SK-N-SH treated with all-trans-retinoic acid at 6 μM for 48 hours (cell line): ENCODE data around the gene PPP1R13B.

Experiments used
- ATAC-seq: fragments of 200-7000 bp; cut with Tn5 transposase; 3 replicates; pipeline ENCODE4 v1.9.1; 2020; ENCODE audit warnings: mild to moderate bottlenecking, moderate library complexity
- ARNTL ChIP-seq: fragments of 450-650 bp; formaldehyde crosslinking; IDR thresholded peaks from 2 replicates; pipeline ENCODE4 v1.5.0; 2020; ENCODE audit warnings: low read depth, mild to moderate bottlenecking, moderate library complexity, borderline replicate concordance
- BACH2 ChIP-seq: fragments of 250-450 bp; sonication (Bioruptor Pico); IDR thresholded peaks from 2 replicates; pipeline ENCODE4 v1.9.0; 2021; ENCODE audit warnings: mild to moderate bottlenecking, borderline replicate concordance
- CREB5 ChIP-seq: fragments of 250-450 bp; sonication (Bioruptor Pico); IDR thresholded peaks from 2 replicates; pipeline ENCODE4 v1.5.1; 2020; ENCODE audit warnings: low read depth, mild to moderate bottlenecking, moderate library complexity
- CSDC2 ChIP-seq: fragments of 250-450 bp; sonication (Bioruptor Pico); IDR thresholded peaks from 2 replicates; pipeline ENCODE4 v1.5.0; 2020; ENCODE audit warnings: mild to moderate bottlenecking, moderate library complexity
- CSRNP3 ChIP-seq: fragments of 250-450 bp; sonication (Bioruptor Pico); IDR thresholded peaks from 2 replicates; pipeline ENCODE4 v1.5.1; 2021; ENCODE audit warnings: mild to moderate bottlenecking, moderate library complexity
- ESRRG ChIP-seq: fragments of 250-450 bp; sonication (Bioruptor Pico); IDR thresholded peaks from 2 replicates; pipeline ENCODE4 v1.6.1; 2021; ENCODE audit warnings: mild to moderate bottlenecking
- GLIS3 ChIP-seq: fragments of 250-450 bp; sonication (Bioruptor Pico); IDR thresholded peaks from 2 replicates; pipeline ENCODE4 v1.5.0; 2020; ENCODE audit warnings: mild to moderate bottlenecking, moderate library complexity
- ISL1 ChIP-seq: fragments of 250-450 bp; sonication (Bioruptor Pico); IDR thresholded peaks from 2 replicates; pipeline ENCODE4 v2.1.2; 2022; ENCODE audit warnings: mild to moderate bottlenecking, moderate library complexity
- OSR1 ChIP-seq: fragments of 250-450 bp; sonication (Bioruptor Pico); IDR thresholded peaks from 2 replicates; pipeline ENCODE4 v1.8.0; 2022; ENCODE audit warnings: moderate library complexity, mild to moderate bottlenecking, inconsistent platforms
- PATZ1 ChIP-seq: fragments of 250-450 bp; sonication (Bioruptor Pico); IDR thresholded peaks from 2 replicates; pipeline ENCODE4 v1.8.0; 2020; ENCODE audit warnings: mild to moderate bottlenecking, moderate library complexity, borderline replicate concordance
- PPARA ChIP-seq: fragments of 250-450 bp; sonication (Bioruptor Pico); IDR thresholded peaks from 2 replicates; pipeline ENCODE4 v1.5.0; 2020; ENCODE audit warnings: mild to moderate bottlenecking, borderline replicate concordance
- RARB ChIP-seq: fragments of 250-450 bp; sonication (Bioruptor Pico); IDR thresholded peaks from 2 replicates; pipeline ENCODE4 v1.8.0; 2021; ENCODE audit warnings: mild to moderate bottlenecking, moderate library complexity
- SNAI2 ChIP-seq: fragments of 250-450 bp; sonication (Bioruptor Pico); IDR thresholded peaks from 2 replicates; pipeline ENCODE4 v1.5.0; 2020; ENCODE audit warnings: mild to moderate bottlenecking, moderate library complexity
- TCF4 ChIP-seq: fragments of 250-450 bp; sonication (Bioruptor Pico); IDR thresholded peaks from 2 replicates; pipeline ENCODE4 v1.8.0; 2021; ENCODE audit warnings: mild to moderate bottlenecking, moderate library complexity, borderline replicate concordance
- TOX ChIP-seq: fragments of 250-450 bp; sonication (Bioruptor Pico); IDR thresholded peaks from 2 replicates; pipeline ENCODE4 v1.8.0; 2021; ENCODE audit warnings: mild to moderate bottlenecking, moderate library complexity, borderline replicate concordance
- ZC3H10 ChIP-seq: fragments of 250-450 bp; sonication (Bioruptor Pico); IDR thresholded peaks from 2 replicates; pipeline ENCODE4 v1.5.1; 2021; ENCODE audit warnings: mild to moderate bottlenecking, moderate library complexity
- ZFP3 ChIP-seq: fragments of 250-450 bp; sonication (Bioruptor Pico); IDR thresholded peaks from 2 replicates; pipeline ENCODE4 v1.5.0; 2020; ENCODE audit warnings: mild to moderate bottlenecking, moderate library complexity
- ZFP30 ChIP-seq: fragments of 450-650 bp; formaldehyde crosslinking; IDR thresholded peaks from 2 replicates; pipeline ENCODE4 v1.5.0; 2022; ENCODE audit warnings: mild to moderate bottlenecking, moderate library complexity
- ZNF565 ChIP-seq: fragments of 450-650 bp; formaldehyde crosslinking; conservative IDR thresholded peaks from 2 replicates; pipeline ENCODE4 v1.5.0; 2020; ENCODE audit warnings: low read depth, mild to moderate bottlenecking, moderate library complexity
- ZNF70 ChIP-seq: fragments of 450-650 bp; formaldehyde crosslinking; IDR thresholded peaks from 2 replicates; pipeline ENCODE4 v1.5.0; 2020; ENCODE audit warnings: mild to moderate bottlenecking, moderate library complexity
- ZNF8 ChIP-seq: fragments of 450-650 bp; formaldehyde crosslinking; IDR thresholded peaks from 2 replicates; pipeline ENCODE4 v1.5.0; 2020; ENCODE audit warnings: mild to moderate bottlenecking, moderate library complexity
- TF ChIP-seq, protein P1 (sequence below): fragments of 250-450 bp; sonication (Bioruptor Pico); IDR thresholded peaks from 2 replicates; pipeline ENCODE4 v1.5.0; 2020; ENCODE audit warnings: mild to moderate bottlenecking, moderate library complexity
- TF ChIP-seq, protein P2 (sequence below): fragments of 250-450 bp; sonication (Bioruptor Pico); IDR thresholded peaks from 2 replicates; pipeline ENCODE4 v1.8.0; 2021; ENCODE audit warnings: low read depth, mild to moderate bottlenecking, moderate library complexity, borderline replicate concordance

PPP1R13B gene

DNA sequence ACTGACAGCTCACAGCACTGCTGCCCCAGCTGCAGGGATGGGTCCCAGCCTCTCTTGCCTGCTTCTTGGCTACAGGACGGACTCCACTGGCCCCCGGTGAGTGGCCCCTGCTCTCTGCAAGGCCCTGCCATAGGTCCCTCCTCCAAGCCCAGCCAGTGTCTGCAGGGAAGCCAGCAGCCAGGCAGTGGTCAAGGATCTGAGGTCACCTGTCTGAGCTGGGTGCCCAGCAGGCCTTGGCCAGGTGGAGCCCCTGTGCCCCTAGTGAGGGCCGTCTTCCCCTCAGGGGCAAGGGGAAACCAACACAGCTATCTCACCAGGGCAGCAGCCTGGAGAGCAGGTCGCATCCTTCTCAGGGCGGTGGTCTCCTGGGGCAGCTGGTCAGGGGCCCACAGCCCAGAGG is 145.3 kb downstream of the PPP1R13B start:
- TF ChIP-seq CSRNP3 (CRISPR knock-in tag) (no peak), ZNF8 (CRISPR knock-in tag) (no peak), CREB5 (CRISPR knock-in tag) (no peak), TCF4 (CRISPR knock-in tag) (no peak), ZNF565 (CRISPR knock-in tag) (no peak), PPARA (no peak), SNAI2 (CRISPR knock-in tag) (no peak), ZFP30 (CRISPR knock-in tag) (no peak), ESRRG (CRISPR knock-in tag) (no peak), GLIS3 (CRISPR knock-in tag) (no peak), ZC3H10 (CRISPR knock-in tag) (no peak), ZNF70 (CRISPR knock-in tag) (no peak), OSR1 (CRISPR knock-in tag) (no peak), BACH2 (CRISPR knock-in tag) (no peak), RARB (CRISPR knock-in tag) (no peak), ARNTL (no peak), CSDC2 (CRISPR knock-in tag) (no peak), ISL1 (no peak)
- TF ChIP-seq, protein P1, sequence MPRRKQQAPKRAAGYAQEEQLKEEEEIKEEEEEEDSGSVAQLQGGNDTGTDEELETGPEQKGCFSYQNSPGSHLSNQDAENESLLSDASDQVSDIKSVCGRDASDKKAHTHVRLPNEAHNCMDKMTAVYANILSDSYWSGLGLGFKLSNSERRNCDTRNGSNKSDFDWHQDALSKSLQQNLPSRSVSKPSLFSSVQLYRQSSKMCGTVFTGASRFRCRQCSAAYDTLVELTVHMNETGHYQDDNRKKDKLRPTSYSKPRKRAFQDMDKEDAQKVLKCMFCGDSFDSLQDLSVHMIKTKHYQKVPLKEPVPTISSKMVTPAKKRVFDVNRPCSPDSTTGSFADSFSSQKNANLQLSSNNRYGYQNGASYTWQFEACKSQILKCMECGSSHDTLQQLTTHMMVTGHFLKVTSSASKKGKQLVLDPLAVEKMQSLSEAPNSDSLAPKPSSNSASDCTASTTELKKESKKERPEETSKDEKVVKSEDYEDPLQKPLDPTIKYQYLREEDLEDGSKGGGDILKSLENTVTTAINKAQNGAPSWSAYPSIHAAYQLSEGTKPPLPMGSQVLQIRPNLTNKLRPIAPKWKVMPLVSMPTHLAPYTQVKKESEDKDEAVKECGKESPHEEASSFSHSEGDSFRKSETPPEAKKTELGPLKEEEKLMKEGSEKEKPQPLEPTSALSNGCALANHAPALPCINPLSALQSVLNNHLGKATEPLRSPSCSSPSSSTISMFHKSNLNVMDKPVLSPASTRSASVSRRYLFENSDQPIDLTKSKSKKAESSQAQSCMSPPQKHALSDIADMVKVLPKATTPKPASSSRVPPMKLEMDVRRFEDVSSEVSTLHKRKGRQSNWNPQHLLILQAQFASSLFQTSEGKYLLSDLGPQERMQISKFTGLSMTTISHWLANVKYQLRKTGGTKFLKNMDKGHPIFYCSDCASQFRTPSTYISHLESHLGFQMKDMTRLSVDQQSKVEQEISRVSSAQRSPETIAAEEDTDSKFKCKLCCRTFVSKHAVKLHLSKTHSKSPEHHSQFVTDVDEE: no peak
- TF ChIP-seq, protein P2, sequence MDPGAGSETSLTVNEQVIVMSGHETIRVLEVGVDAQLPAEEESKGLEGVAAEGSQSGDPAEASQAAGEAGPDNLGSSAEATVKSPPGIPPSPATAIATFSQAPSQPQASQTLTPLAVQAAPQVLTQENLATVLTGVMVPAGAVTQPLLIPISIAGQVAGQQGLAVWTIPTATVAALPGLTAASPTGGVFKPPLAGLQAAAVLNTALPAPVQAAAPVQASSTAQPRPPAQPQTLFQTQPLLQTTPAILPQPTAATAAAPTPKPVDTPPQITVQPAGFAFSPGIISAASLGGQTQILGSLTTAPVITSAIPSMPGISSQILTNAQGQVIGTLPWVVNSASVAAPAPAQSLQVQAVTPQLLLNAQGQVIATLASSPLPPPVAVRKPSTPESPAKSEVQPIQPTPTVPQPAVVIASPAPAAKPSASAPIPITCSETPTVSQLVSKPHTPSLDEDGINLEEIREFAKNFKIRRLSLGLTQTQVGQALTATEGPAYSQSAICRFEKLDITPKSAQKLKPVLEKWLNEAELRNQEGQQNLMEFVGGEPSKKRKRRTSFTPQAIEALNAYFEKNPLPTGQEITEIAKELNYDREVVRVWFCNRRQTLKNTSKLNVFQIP (CRISPR knock-in tag): no peak
- ATAC-seq: no peak; the same call in 2 of the 3 replicates

GRCh38 chr14:103700753-103701490 is 146.5 kb downstream of the PPP1R13B start:
- TF ChIP-seq TCF4 (CRISPR knock-in tag): no peak
- TF ChIP-seq ZFP3 (CRISPR knock-in tag): no peak
- no peak for TF ChIP-seq CREB5 (CRISPR knock-in tag)
- TF ChIP-seq PPARA: no peak
- TF ChIP-seq, protein P2 (CRISPR knock-in tag): no peak
- no peak for TF ChIP-seq PATZ1
- no peak for TF ChIP-seq TOX (CRISPR knock-in tag)
- TF ChIP-seq ZNF565 (CRISPR knock-in tag): no peak
- TF ChIP-seq ZC3H10 (CRISPR knock-in tag): no peak
- no peak for TF ChIP-seq ESRRG (CRISPR knock-in tag)
- ATAC-seq: no peak
